GM19238 (cell line): Measurements from ENCODE around the gene CDK5RAP3.
"Not testable (repeated sequence)": the region's sequence is repeated elsewhere in the genome, so short reads cannot be mapped to it uniquely, and the experiment has no call there.

ENCODE experiments used
- DNase-seq: peaks from one replicate; pipeline ENCODE4 v3.0.0; 2011; ENCODE audit warnings: low spot score; ENCODE audit not compliant: insufficient read length

CDK5RAP3 gene

DNA sequence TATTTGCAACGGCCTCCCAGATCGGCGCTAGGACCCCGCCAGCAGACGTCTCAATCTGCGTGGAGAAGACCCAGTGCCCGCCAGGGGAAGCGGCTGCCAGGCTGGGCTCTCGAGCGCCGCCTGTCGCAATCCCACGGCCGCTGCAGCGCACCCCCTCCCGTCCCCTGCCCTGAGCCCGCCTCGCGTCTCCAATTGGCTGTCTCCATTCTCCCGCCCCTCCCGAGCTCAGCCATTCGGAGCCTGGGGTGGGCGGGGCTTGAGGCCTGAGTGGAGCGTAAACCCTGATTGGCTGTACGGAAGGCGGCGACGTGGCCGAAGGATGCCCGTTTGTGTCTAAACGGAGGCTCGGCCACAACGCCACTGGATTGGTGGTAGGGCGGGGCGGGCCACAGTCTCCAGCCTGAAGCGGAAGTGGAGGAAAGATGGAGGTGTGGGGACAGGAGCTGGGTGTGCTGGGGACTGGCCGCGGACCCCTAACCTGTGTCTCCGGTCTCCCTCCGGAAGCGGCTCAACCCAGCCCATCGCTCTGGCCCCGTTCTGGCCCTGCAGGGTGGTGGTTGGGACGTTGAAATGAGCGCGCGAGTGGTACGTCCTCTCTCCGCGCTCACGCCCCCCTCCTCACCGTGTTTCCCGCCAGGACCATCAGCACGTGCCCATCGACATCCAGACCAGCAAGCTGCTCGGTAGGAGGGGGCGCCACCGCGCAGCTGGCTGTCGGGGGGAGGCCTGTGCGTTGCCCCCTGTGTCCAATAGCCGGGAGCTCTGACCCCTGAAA is at the start of gene CDK5RAP3:
CDK5RAP3 (plus strand) TSS at position 389 of the 775 bp plus-strand sequence; CDS start at position 423, 34 bp downstream.
- DNase-seq: peak; percentile 96

GRCh38 chr17:47924785-47925677 is 45.9 kb upstream of the CDK5RAP3 start:
- DNase-seq: no peak

GRCh38 chr17:47925678-47925988 is 45.3 kb upstream of the CDK5RAP3 start:
- no peak for DNase-seq

DNA sequence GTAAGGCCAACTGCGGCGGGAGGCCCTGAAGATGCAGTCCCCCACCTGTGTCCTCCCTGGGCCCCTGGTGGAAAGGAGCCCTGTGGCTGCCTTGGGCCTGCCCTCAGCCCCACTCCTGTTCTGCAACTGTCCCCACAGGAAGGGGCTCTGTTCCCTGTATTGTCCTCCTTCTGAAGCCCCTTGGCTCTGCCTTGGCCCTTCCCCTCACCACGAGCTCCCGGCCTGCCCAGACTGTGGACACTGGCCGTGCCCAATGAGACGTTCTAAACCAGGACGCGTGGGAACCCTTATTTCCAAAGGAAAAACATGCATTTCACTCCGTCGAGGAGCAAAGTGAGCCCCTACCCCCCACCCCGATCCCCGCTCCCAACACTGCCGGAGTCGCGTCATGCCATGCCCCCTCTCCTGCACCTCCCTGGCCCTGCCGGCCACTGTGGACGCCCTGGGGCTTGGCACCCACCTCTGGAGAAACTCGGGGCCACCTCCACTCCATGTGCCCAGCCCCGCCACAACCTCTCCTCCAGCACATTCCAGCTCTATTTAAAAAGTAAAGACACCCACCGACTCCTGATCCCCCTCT is 43.0 kb upstream of the CDK5RAP3 start:
- DNase-seq: no peak

DNA sequence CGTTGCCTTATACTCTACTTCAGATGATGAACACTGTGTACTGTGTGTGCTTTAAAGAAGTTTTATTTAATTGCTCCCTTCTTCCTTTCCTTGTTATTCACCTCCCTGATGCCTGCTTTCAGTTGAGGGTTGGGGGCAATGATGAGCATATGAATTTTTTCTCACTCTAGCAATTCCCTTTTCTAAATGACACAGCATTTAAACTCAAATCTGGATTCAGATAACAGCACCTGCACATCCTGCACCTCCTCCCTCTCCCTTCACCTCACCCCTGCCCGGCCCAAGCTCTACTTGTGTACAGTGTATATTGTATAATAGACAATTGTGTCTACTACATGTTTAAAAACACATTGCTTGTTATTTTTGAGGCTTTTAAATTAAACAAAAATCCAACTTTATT is 42.5 kb upstream of the CDK5RAP3 start:
- DNase-seq: no peak

DNA sequence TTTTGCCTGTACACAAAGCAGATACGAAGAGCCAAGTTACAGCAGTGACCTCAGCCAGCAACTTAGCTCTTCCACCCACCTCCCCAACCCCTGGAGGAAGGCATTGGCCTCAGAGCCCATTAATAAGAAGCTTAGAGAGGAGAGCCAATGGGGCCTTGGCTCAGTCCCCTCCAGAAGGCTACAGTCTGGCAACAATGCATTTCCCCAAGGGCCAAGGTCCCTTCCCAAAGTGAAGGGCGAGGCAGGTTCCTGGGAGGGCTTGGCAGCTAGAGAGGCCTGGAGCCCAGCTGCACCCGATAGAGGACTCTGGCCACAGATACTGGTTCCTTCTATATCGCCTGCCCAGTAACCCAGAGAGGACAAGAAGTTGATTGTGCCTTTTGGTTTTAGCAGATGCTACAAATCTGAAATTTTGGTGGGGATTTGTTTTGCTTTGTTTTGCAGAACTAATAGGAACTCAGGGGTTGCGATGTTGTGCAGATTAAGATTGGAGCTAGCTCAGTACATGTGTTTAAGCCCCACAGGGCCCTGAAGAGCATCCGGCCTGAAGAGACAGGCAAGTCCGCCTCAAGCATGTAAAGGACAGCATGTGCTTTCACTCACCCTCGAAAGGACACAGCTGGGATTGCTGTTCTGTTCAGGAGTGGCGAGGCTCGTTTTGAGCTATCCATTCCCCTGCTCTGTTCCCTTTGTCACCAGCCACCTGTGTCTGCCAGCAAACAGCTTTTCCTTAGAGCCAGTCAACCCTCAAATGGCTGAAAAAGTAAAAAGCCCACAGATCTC is 41.5 kb upstream of the CDK5RAP3 start:
- no peak for DNase-seq

DNA sequence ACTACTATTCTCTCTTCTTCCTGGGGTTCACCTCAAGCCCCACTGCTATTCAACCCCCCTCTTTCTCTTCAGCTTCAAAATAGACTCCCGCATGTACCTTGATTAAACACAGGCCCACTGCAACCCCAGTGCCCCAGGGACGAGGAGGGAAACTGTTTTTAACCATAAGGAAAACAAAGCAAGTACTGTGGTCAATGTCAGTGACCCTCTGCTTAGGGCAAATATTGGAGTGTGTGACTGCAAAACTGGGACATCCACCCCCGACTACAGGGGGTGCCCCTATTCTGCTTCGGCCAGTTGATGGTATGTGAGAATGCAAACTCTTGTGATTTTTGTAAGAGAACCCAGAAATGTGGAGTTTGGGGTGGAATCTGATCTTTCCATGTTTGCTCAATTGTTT is 39.1 kb upstream of the CDK5RAP3 start:
- DNase-seq: no peak

- no peak for DNase-seq
Measured at GRCh38 chr17:47934856-47935255, 36.1 kb upstream of the CDK5RAP3 start.

DNA sequence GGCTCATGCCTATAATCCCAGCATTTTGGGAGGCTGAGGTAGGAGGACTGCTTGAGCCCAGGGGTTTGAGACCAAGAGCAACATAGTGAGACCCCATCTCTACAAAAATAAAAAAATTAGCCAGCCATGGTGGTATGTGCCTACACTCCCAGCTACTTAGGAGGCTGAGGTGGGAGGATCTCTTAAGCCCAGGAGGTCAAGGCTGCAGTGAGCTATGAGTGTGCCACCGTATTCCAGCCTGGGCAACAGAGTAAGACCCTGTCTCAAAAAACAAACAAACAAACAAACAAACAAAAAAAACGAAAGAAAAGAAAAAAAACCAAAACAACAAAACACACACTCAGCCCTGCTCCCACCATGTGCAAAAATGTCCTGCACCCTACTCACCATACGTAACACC is 35.4 kb upstream of the CDK5RAP3 start:
- not testable (repeated sequence) for DNase-seq

DNA sequence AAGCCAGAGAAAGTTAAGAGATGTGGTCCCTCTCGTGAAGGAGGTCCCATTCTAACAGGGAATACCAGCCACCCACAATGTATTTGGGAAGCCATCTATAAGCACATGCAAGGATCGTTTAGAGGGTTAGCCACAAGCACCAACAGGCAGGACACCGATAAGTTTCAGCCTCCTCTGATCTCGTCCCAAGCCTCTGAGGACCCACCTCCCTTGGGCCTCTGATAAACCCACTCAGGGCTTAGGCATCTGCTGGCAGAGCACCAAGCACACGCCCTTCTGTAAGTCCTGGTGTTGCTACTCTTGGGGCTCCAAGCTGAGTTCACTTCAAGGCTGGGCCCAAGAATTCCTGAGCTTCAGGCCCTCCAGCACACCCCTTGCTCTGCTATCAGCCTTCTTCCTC is 35.0 kb upstream of the CDK5RAP3 start:
- DNase-seq: no peak

DNA sequence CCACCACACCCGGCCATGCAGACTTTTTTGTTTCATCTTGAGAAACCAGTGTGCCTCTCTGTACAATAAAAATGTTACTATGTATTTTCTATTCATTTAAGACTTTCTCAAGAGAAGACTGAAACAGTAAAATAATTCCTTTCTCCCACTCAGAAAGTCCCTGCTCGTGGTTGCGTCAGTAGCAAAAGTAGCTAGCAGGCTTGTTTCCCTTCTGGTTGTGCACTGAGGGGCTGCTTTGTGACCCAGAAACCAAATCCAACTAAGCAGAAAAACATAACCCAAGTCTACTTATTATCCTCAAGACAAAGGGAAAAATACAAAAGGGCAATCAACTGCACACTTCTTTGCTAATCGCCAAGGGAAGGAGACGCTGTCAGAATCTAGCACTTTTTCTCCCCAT is 33.0 kb upstream of the CDK5RAP3 start:
- no peak for DNase-seq

DNA sequence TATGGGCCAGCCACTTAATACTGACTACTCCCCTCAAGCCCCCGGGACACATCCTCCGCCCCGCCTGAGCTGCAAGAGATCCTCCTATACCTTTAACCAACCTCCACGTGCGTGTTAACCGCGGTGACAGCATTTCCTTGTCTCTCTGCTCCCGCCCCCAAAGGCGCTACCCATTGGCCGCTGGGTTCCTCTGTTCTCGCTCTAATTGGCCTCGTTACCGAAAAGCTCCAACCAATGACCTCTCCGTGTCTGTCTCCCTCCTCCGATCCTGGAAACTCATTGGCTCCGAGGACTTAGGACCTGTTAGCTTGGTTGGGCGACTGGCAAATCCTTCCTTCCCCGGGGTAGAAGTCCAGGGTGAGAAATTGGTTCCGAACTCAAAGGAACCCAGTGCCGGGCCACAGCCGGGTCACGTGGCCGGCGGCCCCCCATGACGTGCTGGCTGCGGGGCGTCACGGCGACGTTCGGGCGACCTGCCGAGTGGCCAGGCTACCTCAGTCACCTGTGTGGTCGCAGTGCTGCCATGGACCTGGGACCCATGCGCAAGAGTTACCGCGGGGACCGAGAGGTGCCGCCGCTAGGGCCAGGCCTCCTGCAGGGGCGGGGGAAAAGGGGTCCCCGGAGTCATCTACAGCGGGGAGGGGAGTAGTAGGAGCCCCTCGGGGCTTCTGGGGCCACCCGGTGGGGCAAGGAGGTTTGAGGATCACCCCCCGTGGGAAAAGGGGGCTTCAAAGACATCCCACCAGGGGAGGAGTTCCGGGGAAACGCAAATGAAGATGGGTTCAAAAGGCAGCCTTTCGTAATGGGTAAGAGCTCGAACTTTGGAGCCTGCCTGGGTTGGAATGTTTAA is 29.4 kb upstream of the CDK5RAP3 start, which contains the start of gene PNPO:
PNPO (plus strand) TSS at position 326 of the 850 bp plus-strand sequence; CDS start at position 431, 105 bp downstream.
- DNase-seq: peak; percentile 96

GRCh38 chr17:47942096-47942510 is 28.8 kb upstream of the CDK5RAP3 start:
- no peak for DNase-seq

- no peak for DNase-seq
Measured at GRCh38 chr17:47942568-47942967, 28.3 kb upstream of the CDK5RAP3 start.

DNA sequence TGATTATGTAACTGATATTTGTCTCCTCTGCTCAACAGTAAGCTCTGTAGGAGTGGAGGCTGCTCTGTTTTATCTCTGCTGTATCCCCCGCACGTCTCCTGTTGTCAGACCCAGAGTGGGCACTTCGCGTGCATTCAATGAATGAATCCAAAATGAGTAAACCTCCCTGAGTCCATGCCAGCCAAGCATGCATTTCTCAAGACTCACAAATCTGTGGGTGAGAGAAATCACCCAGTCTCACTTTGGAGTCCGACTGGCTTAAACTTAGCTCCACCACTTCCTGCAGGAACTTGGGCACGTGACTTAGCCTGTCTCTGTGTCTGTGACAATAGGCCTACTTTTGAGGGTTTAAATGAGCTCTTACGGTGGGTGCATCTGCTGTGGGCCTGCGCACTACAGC is 25.8 kb upstream of the CDK5RAP3 start:
- no peak for DNase-seq

GRCh38 chr17:47945529-47946508 is 25.1 kb upstream of the CDK5RAP3 start:
- DNase-seq: no peak

DNA sequence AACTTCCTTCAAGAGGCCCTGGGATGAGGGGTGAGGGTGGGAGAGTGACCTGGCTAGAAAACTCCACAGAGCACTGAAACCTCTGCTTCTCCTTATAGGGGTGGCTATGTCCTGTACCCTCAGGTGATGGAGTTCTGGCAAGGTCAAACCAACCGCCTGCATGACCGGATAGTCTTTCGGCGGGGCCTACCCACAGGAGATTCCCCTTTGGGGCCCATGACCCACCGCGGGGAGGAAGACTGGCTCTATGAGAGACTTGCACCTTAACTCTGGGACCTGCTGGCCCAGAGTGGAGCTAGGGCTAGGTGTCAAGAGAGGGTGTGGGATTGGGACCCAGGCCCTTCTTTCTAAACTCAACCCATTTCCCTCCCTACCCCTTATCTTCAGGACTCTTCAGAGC is 24.4 kb upstream of the CDK5RAP3 start:
- DNase-seq: no peak

DNA sequence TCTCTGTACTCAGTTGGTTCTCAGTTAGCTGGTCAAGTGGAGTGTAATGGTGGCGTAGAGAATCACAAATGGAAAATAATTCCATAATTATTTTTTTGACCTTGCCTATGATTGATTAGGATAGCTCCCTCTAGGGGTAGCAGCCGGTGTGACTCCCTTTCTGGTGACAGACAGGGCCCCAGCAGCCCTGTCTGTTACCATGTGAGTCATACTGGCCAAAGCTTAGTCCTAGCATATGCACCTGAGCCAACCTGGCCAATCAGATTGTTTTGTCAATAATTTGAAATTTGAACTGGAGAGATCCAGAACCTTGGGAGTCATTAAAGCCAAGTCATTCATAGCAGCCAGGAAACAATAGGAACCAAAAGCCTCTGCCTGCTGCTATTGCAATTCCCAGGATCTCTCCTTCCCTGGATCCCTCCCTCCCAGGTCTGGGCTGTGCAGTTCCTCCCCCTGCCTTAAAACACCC is 23.9 kb upstream of the CDK5RAP3 start:
- peak; percentile 77 for DNase-seq

DNA sequence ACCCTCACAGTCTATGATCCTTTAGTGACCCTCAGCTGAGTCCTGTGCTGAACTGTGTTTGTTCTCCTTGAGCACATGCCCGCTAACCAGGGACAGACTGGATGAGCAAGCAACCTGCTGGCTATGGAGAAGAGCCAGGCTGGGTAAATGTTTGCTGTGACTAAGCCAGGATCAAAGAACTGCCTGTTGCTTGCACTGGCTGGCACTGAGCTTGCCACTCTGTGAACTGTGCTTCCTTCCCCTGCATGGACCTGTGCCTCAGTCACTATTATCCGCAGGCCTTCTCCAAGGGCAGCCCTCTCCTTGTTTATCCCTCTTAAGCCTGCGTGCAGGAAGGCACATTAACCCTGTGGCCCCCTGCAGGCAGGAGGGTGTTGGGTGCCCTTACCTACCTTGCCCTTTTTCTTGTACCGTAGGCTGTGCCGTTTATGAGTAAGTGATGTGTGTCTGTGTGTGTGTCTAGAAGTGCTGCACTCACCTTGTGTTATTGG is 22.2 kb upstream of the CDK5RAP3 start:
- DNase-seq: no peak
